ENCODE data around the gene EFHC1.

The EFHC1 gene

DNA sequence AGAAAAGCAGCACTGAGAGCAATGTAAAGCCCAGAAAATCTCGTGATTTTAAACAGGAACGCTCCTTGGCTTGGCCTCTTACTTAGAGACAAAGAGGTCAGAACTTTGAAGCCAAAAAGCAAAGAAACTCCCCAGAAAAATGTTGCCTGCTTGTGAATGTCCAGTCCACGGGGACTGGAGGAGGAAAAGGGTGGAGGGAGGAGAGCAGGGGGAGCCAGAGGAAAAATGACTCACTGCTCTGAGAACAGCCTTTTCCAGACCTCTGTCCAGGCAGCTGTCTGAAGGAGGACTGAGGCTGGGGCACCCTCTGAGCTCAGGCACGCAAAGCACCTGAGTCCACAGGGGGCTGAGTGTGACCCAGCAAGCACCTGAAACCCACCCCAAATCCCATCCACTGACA is 92.1 kb downstream of the EFHC1 start:
- TF ChIP-seq, protein P1, sequence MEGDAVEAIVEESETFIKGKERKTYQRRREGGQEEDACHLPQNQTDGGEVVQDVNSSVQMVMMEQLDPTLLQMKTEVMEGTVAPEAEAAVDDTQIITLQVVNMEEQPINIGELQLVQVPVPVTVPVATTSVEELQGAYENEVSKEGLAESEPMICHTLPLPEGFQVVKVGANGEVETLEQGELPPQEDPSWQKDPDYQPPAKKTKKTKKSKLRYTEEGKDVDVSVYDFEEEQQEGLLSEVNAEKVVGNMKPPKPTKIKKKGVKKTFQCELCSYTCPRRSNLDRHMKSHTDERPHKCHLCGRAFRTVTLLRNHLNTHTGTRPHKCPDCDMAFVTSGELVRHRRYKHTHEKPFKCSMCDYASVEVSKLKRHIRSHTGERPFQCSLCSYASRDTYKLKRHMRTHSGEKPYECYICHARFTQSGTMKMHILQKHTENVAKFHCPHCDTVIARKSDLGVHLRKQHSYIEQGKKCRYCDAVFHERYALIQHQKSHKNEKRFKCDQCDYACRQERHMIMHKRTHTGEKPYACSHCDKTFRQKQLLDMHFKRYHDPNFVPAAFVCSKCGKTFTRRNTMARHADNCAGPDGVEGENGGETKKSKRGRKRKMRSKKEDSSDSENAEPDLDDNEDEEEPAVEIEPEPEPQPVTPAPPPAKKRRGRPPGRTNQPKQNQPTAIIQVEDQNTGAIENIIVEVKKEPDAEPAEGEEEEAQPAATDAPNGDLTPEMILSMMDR (IDR thresholded peaks at IDR 0.05; ENCODE audit: insufficient read depth, low read length, missing control alignments), result no peak
- ChIA-PET CTCF (interaction anchor here (1.0 to 2.2 kb wide), 5 partner anchors 63 to 151 kb away, joined by 3 to 8 read pairs (median 3); no protein-coding TSS in a partner anchor), POLR2A (interaction anchor here (0.7 to 1.2 kb wide), 5 partner anchors 25 to 64 kb away, joined by 3 to 5 read pairs (median 3); no protein-coding TSS in a partner anchor)
- no peak for DNase-seq (ENCODE audit: low read depth, low spot score)
- H3K4me3 ChIP-seq (ENCODE audit: low read depth, low read length), result no peak overlapping the region

DNA sequence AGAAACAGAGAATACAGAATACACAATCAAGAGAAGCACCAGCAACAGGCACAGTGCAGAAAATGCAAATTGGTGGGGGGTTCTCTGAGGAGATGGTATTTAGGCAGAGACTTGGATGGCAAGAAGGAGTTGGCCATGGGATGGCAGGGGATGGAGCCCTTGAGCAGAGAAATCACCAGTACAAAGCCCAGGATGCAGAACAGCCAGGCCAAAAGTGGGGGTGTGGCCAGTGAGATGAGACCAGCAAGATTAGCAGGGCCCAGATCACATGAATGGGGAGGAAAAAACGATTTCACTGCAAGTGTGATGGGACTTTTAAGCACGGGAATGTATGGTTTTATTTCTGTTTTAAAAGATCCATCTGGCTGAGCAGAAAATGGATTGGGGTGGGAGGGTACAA is 93.3 kb downstream of the EFHC1 start:
- ChIA-PET CTCF (no interaction called here), POLR2A (interaction anchor here (1.1 kb wide), 1 partner anchor 24 kb away, joined by 3 read pairs; no protein-coding TSS in a partner anchor)
- TF ChIP-seq, protein P1 (IDR thresholded peaks at IDR 0.05; ENCODE audit: insufficient read depth, low read length, missing control alignments), result no peak
- no peak overlapping the region for H3K4me3 ChIP-seq (ENCODE audit: low read depth, low read length)
- DNase-seq (ENCODE audit: low read depth, low spot score), result no peak

DNA sequence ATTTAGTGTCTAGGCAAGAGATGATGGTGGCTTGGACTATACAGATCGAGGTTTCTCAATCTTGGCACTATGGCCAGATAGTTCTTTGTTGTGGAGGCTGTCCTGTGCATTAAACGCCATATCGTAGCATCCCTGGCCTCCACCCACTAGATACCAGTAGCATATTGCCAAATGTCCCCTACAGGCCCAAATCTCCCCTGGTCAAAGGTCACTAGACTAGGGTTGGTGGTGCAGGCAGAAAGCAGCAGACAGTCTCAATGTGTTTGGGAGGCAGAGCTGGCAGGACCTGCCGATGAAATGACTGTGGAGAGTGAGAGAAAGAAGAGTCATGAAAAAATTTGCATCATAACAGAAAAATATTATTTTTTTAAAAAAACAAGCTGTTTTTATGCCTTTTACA is 93.8 kb downstream of the EFHC1 start:
- no peak overlapping the region for H3K4me3 ChIP-seq (ENCODE audit: low read depth, low read length)
- CTCF ChIA-PET, result interaction anchor here (1.0 to 2.4 kb wide), 3 partner anchors 62 to 148 kb away, joined by 3 to 13 read pairs (median 9); no protein-coding TSS in a partner anchor
- TF ChIP-seq, protein P1 (IDR thresholded peaks at IDR 0.05; ENCODE audit: insufficient read depth, low read length, missing control alignments), result no peak
- DNase-seq (ENCODE audit: low read depth, low spot score), result no peak
- POLR2A ChIA-PET, result interaction anchor here (1.3 to 1.8 kb wide), 2 partner anchors 38 to 62 kb away, joined by 3 to 7 read pairs; partner anchors contain the start of gene TRAM2

DNA sequence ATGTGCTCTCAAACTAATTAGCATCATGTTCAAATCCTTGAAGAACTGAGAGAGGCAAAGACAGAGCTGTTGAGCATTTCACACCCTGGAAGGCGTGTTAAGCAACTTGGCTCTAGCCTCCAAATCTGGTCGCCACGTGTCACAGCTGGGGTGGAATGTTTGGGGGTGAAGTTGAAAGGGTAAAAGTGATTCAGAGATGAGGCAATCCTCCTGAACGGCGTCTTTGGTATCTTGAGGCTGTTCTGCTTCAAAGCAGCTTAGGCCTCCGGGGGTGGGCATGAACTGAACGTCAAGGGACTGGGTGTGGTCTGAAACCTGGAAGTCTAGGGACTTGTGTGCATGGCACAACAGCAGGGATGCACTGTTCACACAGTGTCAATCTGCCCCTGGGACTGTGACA is 94.4 kb downstream of the EFHC1 start:
- DNase-seq (ENCODE audit: low read depth, low spot score), result no peak
- no peak overlapping the region for H3K4me3 ChIP-seq (ENCODE audit: low read depth, low read length)
- TF ChIP-seq, protein P1 (IDR thresholded peaks at IDR 0.05; ENCODE audit: insufficient read depth, low read length, missing control alignments), result no peak
- ChIA-PET CTCF (interaction anchor here (0.6 to 2.4 kb wide), 6 partner anchors 44 to 147 kb away, joined by 3 to 13 read pairs (median 5); no protein-coding TSS in a partner anchor), POLR2A (interaction anchor here (0.9 to 1.8 kb wide), 4 partner anchors 10 to 61 kb away, joined by 3 to 7 read pairs (median 4); partner anchors contain the start of gene TRAM2)

DNA sequence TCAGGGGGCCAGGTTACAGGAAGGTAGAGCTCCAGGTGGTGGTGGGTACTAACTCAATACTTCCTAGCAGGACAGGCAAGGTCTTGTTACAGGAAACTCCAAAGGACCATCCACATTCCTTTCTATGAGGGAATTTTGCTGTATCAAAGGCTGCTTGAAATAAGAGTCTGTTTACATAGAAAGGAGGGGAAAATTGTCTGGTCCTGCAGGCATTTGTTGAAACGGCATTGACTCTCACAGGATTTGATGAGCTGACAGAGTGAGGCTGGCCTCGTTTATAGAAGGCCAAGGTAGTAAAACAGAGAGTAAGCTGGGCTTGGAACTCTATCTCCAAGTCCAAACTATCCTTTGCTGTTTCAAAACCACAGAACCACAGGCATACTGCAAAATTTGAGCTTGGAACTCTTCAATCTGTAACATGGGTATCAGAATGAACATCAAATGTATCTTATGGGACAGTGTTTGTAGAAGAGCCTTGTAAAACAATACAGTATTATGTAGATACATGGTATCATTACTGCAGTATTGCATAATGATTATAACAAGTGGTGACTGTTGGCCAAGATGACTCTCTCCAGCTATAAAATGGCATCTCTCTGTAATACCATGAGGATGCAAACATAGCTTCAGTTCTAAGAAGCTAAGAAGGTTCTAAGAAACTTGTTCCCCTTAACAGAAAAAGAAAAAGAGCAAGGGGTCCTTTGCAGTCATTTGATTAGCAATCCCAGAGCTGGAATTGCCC is 95.2 kb downstream of the EFHC1 start:
- CTCF ChIA-PET, result interaction anchor here (0.6 to 2.4 kb wide), 10 partner anchors 45 to 148 kb away, joined by 3 to 13 read pairs (median 3); partner anchors contain the start of gene EFHC1
- H3K4me3 ChIP-seq (ENCODE audit: low read depth, low read length), result no peak overlapping the region
- POLR2A ChIA-PET, result interaction anchor here (0.8 to 1.8 kb wide), 7 partner anchors 11 to 150 kb away, joined by 3 to 7 read pairs (median 4); partner anchors contain the start of gene TRAM2
- no peak for DNase-seq (ENCODE audit: low read depth, low spot score)
- TF ChIP-seq, protein P1 (IDR thresholded peaks at IDR 0.05; ENCODE audit: insufficient read depth, low read length, missing control alignments), result no peak

DNA sequence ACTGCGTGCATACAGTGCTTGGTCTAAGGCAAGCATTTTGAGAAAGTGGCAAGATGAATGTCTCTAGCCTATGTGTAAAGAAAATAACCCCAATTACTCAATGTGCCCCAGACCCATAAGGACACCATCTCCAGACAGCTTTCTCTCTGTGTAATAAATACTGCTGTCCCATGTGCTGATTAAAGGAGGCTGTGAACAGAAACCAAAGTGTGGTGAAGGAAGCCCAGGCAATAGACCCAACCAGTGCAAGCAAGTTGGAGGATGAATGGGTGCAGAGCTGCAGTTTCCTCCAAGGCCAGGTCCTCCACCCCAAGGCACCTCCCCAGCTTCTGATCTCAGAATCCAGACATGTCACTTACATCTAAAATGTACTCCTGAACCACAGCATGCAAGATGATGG is 96.1 kb downstream of the EFHC1 start:
- no peak overlapping the region for H3K4me3 ChIP-seq (ENCODE audit: low read depth, low read length)
- DNase-seq (ENCODE audit: low read depth, low spot score), result no peak
- TF ChIP-seq, protein P1 (IDR thresholded peaks at IDR 0.05; ENCODE audit: insufficient read depth, low read length, missing control alignments), result no peak
- ChIA-PET CTCF (interaction anchor here (0.7 to 2.4 kb wide), 6 partner anchors 51 to 147 kb away, joined by 3 to 13 read pairs (median 3); partner anchors contain the start of gene EFHC1), POLR2A (interaction anchor here (0.8 to 1.6 kb wide), 3 partner anchors 23 to 149 kb away, joined by 3 to 5 read pairs (median 4); no protein-coding TSS in a partner anchor)

Measured in AG04449 (cell line).